NCI-H82 treated with DMSO at 0.1 percent for 48 hours (cell line): ENCODE data around the gene CADM2.
"Not testable (repeated sequence)": the region's sequence is repeated elsewhere in the genome, so short reads cannot be mapped to it uniquely, and the experiment has no call there.

Source experiments
- DNase-seq: peaks from one replicate; lab custom pipeline; 2025; ENCODE audit not compliant: unreplicated experiment; lab: John Stamatoyannopoulos, UW

Gene CADM2

GRCh38 chr3:85631070-85631469 lies 672.3 kb downstream of the CADM2 start:
- DNase-seq = no peak

GRCh38 chr3:85632921-85633320 lies 674.1 kb downstream of the CADM2 start:
- no peak for DNase-seq

- no peak for DNase-seq
Measured at GRCh38 chr3:85652360-85652759, 693.6 kb downstream of the CADM2 start.

GRCh38 chr3:85660451-85660850 lies 701.7 kb downstream of the CADM2 start:
- DNase-seq = no peak

- no peak for DNase-seq
Measured at GRCh38 chr3:85662462-85662861, 703.7 kb downstream of the CADM2 start.

- DNase-seq = no peak
Measured at GRCh38 chr3:85667744-85668143, 709.0 kb downstream of the CADM2 start.

- DNase-seq = no peak
Measured at GRCh38 chr3:85670634-85671205, 711.9 kb downstream of the CADM2 start.

- DNase-seq = no peak
Measured at GRCh38 chr3:85672761-85673160, 714.0 kb downstream of the CADM2 start.

GRCh38 chr3:85678713-85679112 lies 719.9 kb downstream of the CADM2 start:
- no peak for DNase-seq

- no peak for DNase-seq
Measured at GRCh38 chr3:85681906-85682305, 723.1 kb downstream of the CADM2 start.

GRCh38 chr3:85691196-85691595 lies 732.4 kb downstream of the CADM2 start:
- no peak for DNase-seq

- no peak for DNase-seq
Measured at GRCh38 chr3:85697156-85697555, 738.4 kb downstream of the CADM2 start.

- DNase-seq = no peak
Measured at GRCh38 chr3:85706130-85706529, 747.3 kb downstream of the CADM2 start.

- not testable (repeated sequence) for DNase-seq
Measured at GRCh38 chr3:85708325-85708724, 749.5 kb downstream of the CADM2 start.

- no peak for DNase-seq
Measured at GRCh38 chr3:85709346-85709892, 750.6 kb downstream of the CADM2 start.

- no peak for DNase-seq
Measured at GRCh38 chr3:85710490-85710889, 751.7 kb downstream of the CADM2 start.

- DNase-seq = no peak
Measured at GRCh38 chr3:85721409-85722145, 762.8 kb downstream of the CADM2 start.

- DNase-seq = no peak
Measured at GRCh38 chr3:85725809-85726208, 767.0 kb downstream of the CADM2 start.

GRCh38 chr3:85726241-85726640 lies 767.5 kb downstream of the CADM2 start:
- DNase-seq = no peak

GRCh38 chr3:85737846-85738245 lies 779.1 kb downstream of the CADM2 start:
- no peak for DNase-seq

- DNase-seq = no peak
Measured at GRCh38 chr3:85740561-85740960, 781.8 kb downstream of the CADM2 start.

- no peak for DNase-seq
Measured at GRCh38 chr3:85758442-85758841, 799.7 kb downstream of the CADM2 start.

- no peak for DNase-seq
Measured at GRCh38 chr3:85760342-85760741, 801.6 kb downstream of the CADM2 start.
